CD4-positive, alpha-beta T cell (primary cell): ENCODE measurements around the gene STX18. TPM values are rescaled to one million over a fixed set of nuclear protein-coding genes. Genes with fewer than 3 reads are reported as not detected.

ENCODE experiments used
- ATAC-seq: fragments of 200-7000 bp; cut with Tn5 transposase; one replicate; pipeline ENCODE4 v1.10.0; 2022; ENCODE audit warnings: mild to moderate bottlenecking; ENCODE audit not compliant: poor library complexity
- CTCF ChIA-PET: fragments of 350-600 bp; sonication (Branson Sonifier 250); formaldehyde crosslinking; loops from one replicate; lab custom pipeline; 2021; ENCODE audit warnings: antibody characterized with exemption, inconsistent platforms; lab: Charles Lee
- POLR2A ChIA-PET: fragments of 350-600 bp; sonication (Branson Sonifier 250); formaldehyde crosslinking; loops from one replicate; lab custom pipeline; 2021; ENCODE audit warnings: antibody characterized with exemption, inconsistent platforms; lab: Charles Lee
- DNase-seq, 14 experiments: peaks; one replicate each; pipeline ENCODE4 v3.0.0-alpha.2; 2013 to 2020; ENCODE audit warnings: mixed read lengths in 2 of 14
- H3K27ac ChIP-seq, 2 donors: one replicate each; pipeline versions ENCODE4 v1.5.1 to v1.7.0; 2013; ENCODE audit warnings: low read length in 2 of 2, low read depth in 1 of 2, mild to moderate bottlenecking in 1 of 2
- H3K27me3 ChIP-seq, 2 experiments: 1 replicate in 1 of 2; 2 replicates in 1 of 2; pipeline versions ENCODE4 v1.6.1 to v1.7.0; 2013; ENCODE audit warnings: low read length in 2 of 2, control low read depth in 1 of 2, mild to moderate bottlenecking in 1 of 2, moderate library complexity in 1 of 2; ENCODE audit not compliant: insufficient read depth in 2 of 2, control insufficient read depth in 1 of 2
- H3K36me3 ChIP-seq: one replicate; pipeline ENCODE4 v1.6.1; 2013; ENCODE audit warnings: low read length, control low read depth; ENCODE audit not compliant: insufficient read depth
- H3K4me1 ChIP-seq: one replicate; pipeline ENCODE4 v1.6.1; 2013; ENCODE audit warnings: low read length, control low read depth; ENCODE audit not compliant: insufficient read depth
- H3K4me3 ChIP-seq: one replicate; pipeline ENCODE4 v1.5.1; 2013; ENCODE audit warnings: mild to moderate bottlenecking, low read length, moderate library complexity
- H3K9me3 ChIP-seq, 2 experiments: 1 replicate in 1 of 2; 2 replicates in 1 of 2; pipeline versions ENCODE4 v1.6.1 to v1.7.0; 2013; ENCODE audit warnings: low read length in 2 of 2, mild to moderate bottlenecking in 2 of 2, control low read depth in 1 of 2, moderate library complexity in 1 of 2; ENCODE audit not compliant: control insufficient read depth in 1 of 2, insufficient read depth in 1 of 2
- H3K27ac Mint-ChIP-seq: one replicate; pipeline ENCODE4 v1.8.0; 2020; ENCODE audit warnings: mixed read lengths
- H3K27me3 Mint-ChIP-seq: one replicate; pipeline ENCODE4 v1.8.0; 2021; ENCODE audit warnings: mixed read lengths
- H3K36me3 Mint-ChIP-seq: one replicate; pipeline ENCODE4 v1.8.0; 2021; ENCODE audit warnings: low read depth, mixed read lengths
- H3K4me1 Mint-ChIP-seq: one replicate; pipeline ENCODE4 v1.8.0; 2021; ENCODE audit warnings: low read depth, mixed read lengths
- H3K4me3 Mint-ChIP-seq: one replicate; pipeline ENCODE4 v1.8.0; 2020; ENCODE audit warnings: mild to moderate bottlenecking, mixed read lengths
- H3K9me3 Mint-ChIP-seq: one replicate; pipeline ENCODE4 v1.8.0; 2020; ENCODE audit warnings: mixed read lengths
- intact Hi-C, 2 experiments: fragments of 100-400 bp; cut with DNase I in 1 of 2; cut with micrococcal nuclease in 1 of 2; formaldehyde crosslinking; loops; one replicate each; pipeline versions ENCODE4 v1.15.1 to v1.9.0; 2023 to 2025; cut with DNase I, micrococcal nuclease
- total RNA-seq, 174 experiments: library from RNA in 2 of 174; stranded (reverse) in 2 of 174; gene quantifications; one replicate each; pipeline ENCODE4 v1.2.3 and lab custom pipeline; 2021 to 2026
- TF ChIP-seq, protein P1 (sequence below): fragments of 200-600 bp; IDR thresholded peaks from one replicate; pipeline ENCODE4 v1.8.0; 2022; ENCODE audit warnings: antibody characterized with exemption, mild to moderate bottlenecking

STX18 gene
- total RNA-seq, 2 experiments from 2014 or later: 15.2 to 15.5 TPM

DNA sequence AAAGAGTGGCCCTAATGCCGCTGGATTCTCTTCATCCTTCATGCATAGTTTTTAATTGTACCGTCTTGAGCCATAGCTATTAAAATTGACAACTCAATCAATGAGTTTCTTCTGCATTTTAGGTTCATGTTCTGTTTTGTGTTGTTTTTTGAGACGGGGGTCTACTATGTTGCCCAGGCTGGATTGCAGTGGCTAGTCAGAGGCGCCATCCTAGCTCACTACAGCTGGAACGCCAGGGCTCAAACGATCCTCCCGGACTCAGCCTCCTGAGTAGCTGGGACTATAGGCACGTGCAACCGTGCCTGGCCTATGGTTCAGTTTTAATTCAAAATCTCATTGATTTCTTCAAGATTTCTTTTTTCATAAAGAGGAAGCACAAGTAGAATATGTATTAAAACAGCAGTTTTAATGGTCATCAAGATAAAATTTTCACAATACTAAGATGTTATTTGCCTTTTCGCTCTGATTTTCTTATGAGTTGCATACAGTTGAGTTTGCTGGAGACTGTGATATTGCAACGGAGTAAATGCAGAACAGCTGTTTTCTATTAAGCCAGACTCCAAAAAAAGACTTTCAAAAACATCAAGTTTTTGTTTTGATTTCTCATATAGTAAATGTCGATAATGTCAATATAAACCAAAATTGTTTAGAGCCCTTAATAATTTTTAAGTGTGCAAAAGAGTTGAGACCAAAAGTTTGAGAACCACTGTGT lies 1.1 kb upstream of the STX18 start:
- peaks cover 16% of the 10 kb centered on the region for H3K36me3 ChIP-seq
- no peak overlapping the region for H3K27ac ChIP-seq
- no peaks in the 10 kb centered on the region for H3K27me3 Mint-ChIP-seq
- TF ChIP-seq, protein P1, sequence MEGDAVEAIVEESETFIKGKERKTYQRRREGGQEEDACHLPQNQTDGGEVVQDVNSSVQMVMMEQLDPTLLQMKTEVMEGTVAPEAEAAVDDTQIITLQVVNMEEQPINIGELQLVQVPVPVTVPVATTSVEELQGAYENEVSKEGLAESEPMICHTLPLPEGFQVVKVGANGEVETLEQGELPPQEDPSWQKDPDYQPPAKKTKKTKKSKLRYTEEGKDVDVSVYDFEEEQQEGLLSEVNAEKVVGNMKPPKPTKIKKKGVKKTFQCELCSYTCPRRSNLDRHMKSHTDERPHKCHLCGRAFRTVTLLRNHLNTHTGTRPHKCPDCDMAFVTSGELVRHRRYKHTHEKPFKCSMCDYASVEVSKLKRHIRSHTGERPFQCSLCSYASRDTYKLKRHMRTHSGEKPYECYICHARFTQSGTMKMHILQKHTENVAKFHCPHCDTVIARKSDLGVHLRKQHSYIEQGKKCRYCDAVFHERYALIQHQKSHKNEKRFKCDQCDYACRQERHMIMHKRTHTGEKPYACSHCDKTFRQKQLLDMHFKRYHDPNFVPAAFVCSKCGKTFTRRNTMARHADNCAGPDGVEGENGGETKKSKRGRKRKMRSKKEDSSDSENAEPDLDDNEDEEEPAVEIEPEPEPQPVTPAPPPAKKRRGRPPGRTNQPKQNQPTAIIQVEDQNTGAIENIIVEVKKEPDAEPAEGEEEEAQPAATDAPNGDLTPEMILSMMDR: no peak
- intact Hi-C loops: loop anchor here (1.0 to 10.0 kb wide), 5 partner anchors 32 to 588 kb away; partner anchors contain the start of gene TMEM128 (in 2 of the 2)
- H3K36me3 Mint-ChIP-seq: peaks cover 44% of the 10 kb centered on the region
- H3K27me3 ChIP-seq: no peaks in the 10 kb centered on the region
- H3K9me3 Mint-ChIP-seq: no peaks in the 10 kb centered on the region
- H3K4me3 ChIP-seq: peak overlapping the region; percentile 92
- peak overlapping the region; percentile 98 for H3K4me3 Mint-ChIP-seq
- H3K4me1 Mint-ChIP-seq: peaks cover 59% of the 10 kb centered on the region
- POLR2A ChIA-PET: interaction anchor here (0.9 to 2.3 kb wide), 8 partner anchors 10 to 295 kb away, joined by 4 to 25 read pairs (median 8); partner anchors contain the start of gene TMEM128
- DNase-seq (no peak), ATAC-seq (no peak)
- peaks cover 32% of the 10 kb centered on the region for H3K4me1 ChIP-seq
- CTCF ChIA-PET: interaction anchor here (0.9 to 2.3 kb wide), 2 partner anchors 18 to 55 kb away, joined by 4 to 7 read pairs; no protein-coding TSS in a partner anchor
- no peaks in the 10 kb centered on the region for H3K9me3 ChIP-seq
- H3K27ac Mint-ChIP-seq: peak overlapping the region; percentile 97

DNA sequence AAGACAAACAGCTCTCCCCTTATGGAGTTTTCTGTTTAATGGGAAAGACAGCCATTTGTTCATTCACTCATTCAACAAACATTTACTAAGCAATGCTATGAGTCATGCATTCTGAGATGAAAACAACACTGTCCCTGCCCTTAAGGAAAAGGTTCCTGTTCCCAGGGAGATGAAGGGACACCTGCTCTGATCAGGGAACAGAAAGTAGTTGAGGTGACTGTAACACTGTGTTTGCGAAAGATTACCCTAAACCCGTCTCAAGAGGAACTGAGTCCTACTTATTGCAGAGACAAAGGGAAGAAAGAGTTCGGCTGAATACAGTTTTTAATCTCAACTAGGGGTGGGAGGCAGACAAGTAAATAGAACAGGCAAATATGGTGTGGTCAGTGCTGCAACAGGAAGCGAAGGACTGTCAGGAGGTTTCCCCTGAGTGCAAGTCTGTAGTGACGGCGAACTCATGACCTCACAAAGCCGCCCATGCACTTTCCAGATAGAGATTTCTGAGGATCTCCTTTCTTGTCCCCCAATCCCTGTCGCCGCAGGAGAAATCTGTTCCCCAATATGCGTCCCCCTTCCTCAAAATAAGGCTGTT lies 712 bp downstream of the STX18 start:
- no peaks in the 10 kb centered on the region for H3K27me3 ChIP-seq
- ChIA-PET POLR2A (interaction anchor here (0.7 to 2.3 kb wide), 8 partner anchors 16 to 293 kb away, joined by 3 to 25 read pairs (median 8); partner anchors contain the start of gene TMEM128), CTCF (interaction anchor here (1.4 to 2.3 kb wide), 2 partner anchors 17 to 34 kb away, joined by 5 to 7 read pairs; no protein-coding TSS in a partner anchor)
- H3K9me3 ChIP-seq: no peaks in the 10 kb centered on the region
- H3K4me3 ChIP-seq: peak overlapping the region; percentile 92
- intact Hi-C loops: loop anchor here (2.0 to 10.0 kb wide), 3 partner anchors 250 to 586 kb away; partner anchors contain the start of genes LYAR (in 1 of the 2), TMEM128 (in 1 of the 2) and ZBTB49 (in 1 of the 2)
- Mint-ChIP-seq H3K4me3 (peak overlapping the region; percentile 98), H3K9me3 (no peaks in the 10 kb centered on the region), H3K27me3 (no peaks in the 10 kb centered on the region), H3K36me3 (peaks cover 31% of the 10 kb centered on the region), H3K4me1 (peaks cover 73% of the 10 kb centered on the region), H3K27ac (peak overlapping the region; percentile 97)
- peak overlapping the region; percentile 58 to 81 for H3K27ac ChIP-seq
- H3K4me1 ChIP-seq: peaks cover 32% of the 10 kb centered on the region
- TF ChIP-seq, protein P1: no peak
- ATAC-seq (no peak), DNase-seq (peak in 4 of 14 experiments; percentile 6 to 58 (median 44))
- H3K36me3 ChIP-seq: peaks cover 5% of the 10 kb centered on the region

DNA sequence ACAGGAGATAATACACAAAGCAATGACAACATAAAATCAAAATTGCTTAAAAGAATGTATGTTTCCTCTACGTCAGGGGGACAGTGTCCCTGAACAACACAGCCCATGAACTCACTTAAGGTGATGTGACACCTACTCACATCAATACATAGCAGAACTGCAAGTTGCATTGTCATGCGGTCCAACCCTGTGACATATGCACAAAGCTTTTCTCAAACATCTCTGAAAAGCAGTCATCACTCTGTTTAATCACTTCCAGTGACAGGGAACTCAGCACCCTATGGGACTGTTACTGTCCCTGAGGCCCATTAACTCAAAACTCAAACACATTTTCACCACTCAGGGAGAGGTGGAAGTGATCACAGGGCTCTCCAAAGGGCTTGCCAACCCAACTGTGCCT lies 2.4 kb downstream of the STX18 start:
- ChIA-PET CTCF (no interaction called here), POLR2A (no interaction called here)
- H3K9me3 ChIP-seq: no peaks in the 10 kb centered on the region
- TF ChIP-seq, protein P1: no peak
- Mint-ChIP-seq H3K4me3 (peak overlapping the region; percentile 80), H3K27ac (peak overlapping the region; percentile 38), H3K4me1 (peaks cover 82% of the 10 kb centered on the region), H3K9me3 (no peaks in the 10 kb centered on the region), H3K27me3 (no peaks in the 10 kb centered on the region), H3K36me3 (peaks cover 17% of the 10 kb centered on the region)
- no peaks in the 10 kb centered on the region for H3K36me3 ChIP-seq
- ATAC-seq: no peak
- no peaks in the 10 kb centered on the region for H3K27me3 ChIP-seq
- no peak for DNase-seq
- H3K4me3 ChIP-seq: no peak overlapping the region
- peaks cover 32% of the 10 kb centered on the region for H3K4me1 ChIP-seq
- H3K27ac ChIP-seq: no peak overlapping the region
- intact Hi-C loops: no loop called here
